HG02885 (cell line): Measurements from ENCODE around the gene RASA2.
"Not testable (repeated sequence)": the region's sequence is repeated elsewhere in the genome, so short reads cannot be mapped to it uniquely, and the experiment has no call there.

ENCODE experiments used
- ATAC-seq: cut with Tn5 transposase; IDR thresholded peaks from one replicate; pipeline ENCODE4 v1.9.1; 2021; ENCODE audit warnings: mild to moderate bottlenecking; ENCODE audit not compliant: unreplicated experiment, poor library complexity

RASA2 gene

GRCh38 chr3:141455603-141456300 lies 31.1 kb upstream of the RASA2 start:
- ATAC-seq = no peak

- ATAC-seq = no peak
Observed at GRCh38 chr3:141456301-141456625, 30.6 kb upstream of the RASA2 start.

GRCh38 chr3:141457624-141458236 lies 29.1 kb upstream of the RASA2 start:
- ATAC-seq = no peak

- no peak for ATAC-seq
Observed at GRCh38 chr3:141459008-141459407, 27.8 kb upstream of the RASA2 start.

- ATAC-seq = peak; percentile 91
Observed at GRCh38 chr3:141460097-141460704, 26.6 kb upstream of the RASA2 start.

- ATAC-seq = no peak
Observed at GRCh38 chr3:141462176-141462859, 24.5 kb upstream of the RASA2 start.

- ATAC-seq = no peak
Observed at GRCh38 chr3:141465221-141465620, 21.6 kb upstream of the RASA2 start.

- no peak for ATAC-seq
Observed at GRCh38 chr3:141466633-141467169, 20.1 kb upstream of the RASA2 start.

GRCh38 chr3:141469720-141470119 lies 17.1 kb upstream of the RASA2 start:
- no peak for ATAC-seq

GRCh38 chr3:141471160-141471559 lies 15.7 kb upstream of the RASA2 start:
- no peak for ATAC-seq

GRCh38 chr3:141476033-141476432 lies 10.8 kb upstream of the RASA2 start:
- ATAC-seq = no peak

GRCh38 chr3:141477224-141477623 lies 9.6 kb upstream of the RASA2 start:
- no peak for ATAC-seq

GRCh38 chr3:141478139-141478538 lies 8.7 kb upstream of the RASA2 start:
- ATAC-seq = no peak

- ATAC-seq = not testable (repeated sequence)
Observed at GRCh38 chr3:141478840-141479239, 8.0 kb upstream of the RASA2 start.

- no peak for ATAC-seq
Observed at GRCh38 chr3:141482245-141482922, 4.4 kb upstream of the RASA2 start.

- no peak for ATAC-seq
Observed at GRCh38 chr3:141484701-141485287, 2.0 kb upstream of the RASA2 start.

GRCh38 chr3:141485641-141486495 lies 959 bp upstream of the RASA2 start:
- ATAC-seq = no peak

GRCh38 chr3:141486496-141486745 lies 406 bp upstream of the RASA2 start:
- no peak for ATAC-seq

GRCh38 chr3:141487521-141488252 lies 860 bp downstream of the RASA2 start:
- ATAC-seq = peak; percentile 79
